ENCODE data around the gene ME1.
"Not testable (repeated sequence)": the region's sequence is repeated elsewhere in the genome, so short reads cannot be mapped to it uniquely, and the experiment has no call there.

Gene ME1

GRCh38 chr6:83431545-83432155 lies 799 bp upstream of the ME1 start:
- no peak for DNase-seq (ENCODE audit: low read depth in 3 of 3)

- no peak for DNase-seq (ENCODE audit: low read depth in 3 of 3)
Measured at GRCh38 chr6:83429857-83430610, 817 bp downstream of the ME1 start.

GRCh38 chr6:83429269-83429668 lies 1.6 kb downstream of the ME1 start:
- no peak for DNase-seq (ENCODE audit: low read depth in 3 of 3)

- no peak for DNase-seq (ENCODE audit: low read depth in 3 of 3)
Measured at GRCh38 chr6:83424392-83425018, 6.3 kb downstream of the ME1 start.

- DNase-seq (ENCODE audit: low read depth in 3 of 3): no peak
Measured at GRCh38 chr6:83417880-83418663, 12.8 kb downstream of the ME1 start.

- no peak for DNase-seq (ENCODE audit: low read depth in 3 of 3)
Measured at GRCh38 chr6:83413068-83413467, 17.8 kb downstream of the ME1 start.

- no peak for DNase-seq (ENCODE audit: low read depth in 3 of 3)
Measured at GRCh38 chr6:83411731-83412130, 19.1 kb downstream of the ME1 start.

- DNase-seq (ENCODE audit: low read depth in 3 of 3): no peak
Measured at GRCh38 chr6:83403191-83403590, 27.7 kb downstream of the ME1 start.

- DNase-seq (ENCODE audit: low read depth in 3 of 3): no peak
Measured at GRCh38 chr6:83389606-83390005, 41.2 kb downstream of the ME1 start.

- DNase-seq (ENCODE audit: low read depth in 3 of 3): no peak
Measured at GRCh38 chr6:83385473-83385872, 45.4 kb downstream of the ME1 start.

GRCh38 chr6:83384751-83385150 lies 46.1 kb downstream of the ME1 start:
- DNase-seq (ENCODE audit: low read depth in 3 of 3): no peak

GRCh38 chr6:83381949-83382348 lies 48.9 kb downstream of the ME1 start:
- no peak for DNase-seq (ENCODE audit: low read depth in 3 of 3)

GRCh38 chr6:83378621-83379388 lies 52.0 kb downstream of the ME1 start:
- DNase-seq (ENCODE audit: low read depth in 3 of 3): no peak

- DNase-seq (ENCODE audit: low read depth in 3 of 3): no peak
Measured at GRCh38 chr6:83371423-83371822, 59.4 kb downstream of the ME1 start.

GRCh38 chr6:83370567-83370966 lies 60.3 kb downstream of the ME1 start:
- DNase-seq (ENCODE audit: low read depth in 3 of 3): no peak

- DNase-seq (ENCODE audit: low read depth in 3 of 3): no peak
Measured at GRCh38 chr6:83369692-83370091, 61.2 kb downstream of the ME1 start.

- no peak for DNase-seq (ENCODE audit: low read depth in 3 of 3)
Measured at GRCh38 chr6:83368577-83368976, 62.3 kb downstream of the ME1 start.

GRCh38 chr6:83367104-83367503 lies 63.7 kb downstream of the ME1 start:
- no peak for DNase-seq (ENCODE audit: low read depth in 3 of 3)

GRCh38 chr6:83365931-83366330 lies 64.9 kb downstream of the ME1 start:
- no peak for DNase-seq (ENCODE audit: low read depth in 3 of 3)

GRCh38 chr6:83362349-83362748 lies 68.5 kb downstream of the ME1 start:
- DNase-seq (ENCODE audit: low read depth in 3 of 3): not testable (repeated sequence)

GRCh38 chr6:83359638-83360037 lies 71.2 kb downstream of the ME1 start:
- no peak for DNase-seq (ENCODE audit: low read depth in 3 of 3)

GRCh38 chr6:83354747-83355146 lies 76.1 kb downstream of the ME1 start:
- DNase-seq (ENCODE audit: low read depth in 3 of 3): no peak
